H1 (cell line): ENCODE results near the gene PHKA2. TPM values are rescaled to one million over a fixed set of nuclear protein-coding genes. Genes with fewer than 3 reads are reported as not detected.

Experiments
- CTCF ChIA-PET: fragments of 300-600 bp; sonication (Branson Sonifier 250); formaldehyde crosslinking; loops from one replicate; lab custom pipeline; 2021; ENCODE audit not compliant: partially characterized antibody; lab: Charles Lee
- POLR2A ChIA-PET: fragments of 300-600 bp; sonication (Branson Sonifier 250); formaldehyde crosslinking; loops from one replicate; lab custom pipeline; 2021; ENCODE audit warnings: inconsistent platforms; ENCODE audit not compliant: partially characterized antibody; lab: Charles Lee
- DNase-seq, 2 experiments: peaks; one replicate each; pipeline versions ENCODE4 v3.0.0 to v3.0.0-alpha.2; 2010 to 2022; ENCODE audit warnings: low spot score in 2 of 2, low read depth in 1 of 2, mixed read lengths in 1 of 2
- FAIRE-seq: peaks from 2 replicates; lab custom pipeline; 2011; peaks lifted over from hg19 to GRCh38; lab: Jason Lieb, UNC
- H2AFZ ChIP-seq: 2 replicates; pipeline ENCODE4 v1.8.1; 2012; ENCODE audit warnings: low read length, inconsistent platforms
- H2AK5ac ChIP-seq: 2 replicates; pipeline ENCODE4 v1.6.1; 2013; ENCODE audit warnings: low read depth, low read length
- H2BK120ac ChIP-seq: replicated peaks from 2 replicates; pipeline ENCODE3; 2013; ENCODE audit warnings: low read depth, low read length, inconsistent platforms
- H2BK12ac ChIP-seq: 2 replicates; pipeline ENCODE4 v1.6.1; 2013; ENCODE audit warnings: low read depth, low read length
- H2BK15ac ChIP-seq: 2 replicates; pipeline ENCODE4 v1.6.1; 2013; ENCODE audit warnings: low read length
- H2BK20ac ChIP-seq: 2 replicates; pipeline ENCODE4 v1.6.1; 2013; ENCODE audit warnings: low read length
- H2BK5ac ChIP-seq: 2 replicates; pipeline ENCODE4 v1.6.1; 2013; ENCODE audit warnings: low read depth, low read length
- H3K14ac ChIP-seq: 2 replicates; pipeline ENCODE4 v1.6.1; 2013; ENCODE audit warnings: inconsistent platforms; ENCODE audit not compliant: insufficient read length
- H3K18ac ChIP-seq: 2 replicates; pipeline ENCODE4 v1.6.1; 2013; ENCODE audit warnings: low read length; ENCODE audit errors: extremely low read depth
- H3K23ac ChIP-seq: 2 replicates; pipeline ENCODE4 v1.6.1; 2013; ENCODE audit warnings: inconsistent platforms; ENCODE audit not compliant: insufficient read length
- H3K23me2 ChIP-seq: 2 replicates; pipeline ENCODE4 v1.6.1; 2013; ENCODE audit warnings: low read depth, low read length
- H3K27ac ChIP-seq: 2 replicates; pipeline ENCODE4 v1.6.1; 2011; ENCODE audit warnings: low read depth, low read length, inconsistent platforms
- H3K27me3 ChIP-seq, 4 experiments: replicated peaks in 1 of 4; 1 replicate in 1 of 4; 2 replicates in 3 of 4; pipeline versions ENCODE4 v1.6.1 to v1.8.1; 2011 to 2013; ENCODE audit warnings: low read length in 3 of 4, mild to moderate bottlenecking in 3 of 4, inconsistent platforms in 2 of 4, mixed read lengths in 2 of 4, moderate library complexity in 1 of 4; ENCODE audit not compliant: control insufficient read depth in 3 of 4, insufficient read depth in 3 of 4; ENCODE audit errors: extremely low read depth in 1 of 4
- H3K36me3 ChIP-seq, 4 experiments: 2 replicates each; pipeline versions ENCODE4 v1.6.1 to v1.8.1; 2011 to 2013; ENCODE audit warnings: mild to moderate bottlenecking in 4 of 4, low read length in 3 of 4, moderate library complexity in 2 of 4, control low read depth in 1 of 4, inconsistent platforms in 1 of 4; ENCODE audit not compliant: insufficient read depth in 4 of 4, control insufficient read depth in 2 of 4
- H3K4ac ChIP-seq: replicated peaks from 2 replicates; pipeline ENCODE3; 2013; ENCODE audit warnings: low read length, low read depth, mixed read lengths, inconsistent platforms; ENCODE audit not compliant: insufficient read length
- H3K4me1 ChIP-seq, 4 experiments: replicated peaks in 1 of 4; 1 replicate in 1 of 4; 2 replicates in 3 of 4; pipeline versions ENCODE4 v1.6.1 to v1.8.1; 2011 to 2013; ENCODE audit warnings: low read length in 3 of 4, inconsistent platforms in 2 of 4, mixed read lengths in 1 of 4; ENCODE audit not compliant: insufficient read depth in 4 of 4, control insufficient read depth in 3 of 4
- H3K4me2 ChIP-seq, 2 experiments: 2 replicates each; pipeline versions ENCODE4 v1.6.1 to v1.8.1; 2011 to 2013; ENCODE audit warnings: low read depth in 2 of 2, low read length in 2 of 2, control low read depth in 1 of 2, inconsistent platforms in 1 of 2, mild to moderate bottlenecking in 1 of 2; ENCODE audit not compliant: insufficient read depth in 1 of 2
- H3K4me3 ChIP-seq, 4 experiments: fragments of 200-600, 300-600 bp in 1 of 4; sonication (generic), shearing (Covaris generic), sonication (Bioruptor Twin) in 1 of 4; 2 replicates each; pipeline versions ENCODE4 v1.5.1 to v1.8.1; 2011 to 2016; ENCODE audit warnings: low read length in 4 of 4, low read depth in 3 of 4, control low read depth in 2 of 4, inconsistent platforms in 2 of 4, mild to moderate bottlenecking in 2 of 4, mixed read lengths in 1 of 4, moderate library complexity in 1 of 4; ENCODE audit not compliant: insufficient read depth in 2 of 4; ENCODE audit errors: extremely low read depth in 1 of 4
- H3K56ac ChIP-seq: replicated peaks from 2 replicates; pipeline ENCODE3; 2013; ENCODE audit warnings: low read depth, mild to moderate bottlenecking, mixed read lengths, low read length, inconsistent platforms; ENCODE audit not compliant: insufficient read length
- H3K79me1 ChIP-seq: 2 replicates; pipeline ENCODE4 v1.6.1; 2013; ENCODE audit warnings: low read depth, low read length, control low read depth
- H3K79me2 ChIP-seq, 2 experiments: 2 replicates each; pipeline versions ENCODE4 v1.6.1 to v1.8.1; 2012 to 2013; ENCODE audit warnings: low read length in 2 of 2, mild to moderate bottlenecking in 2 of 2, inconsistent platforms in 1 of 2; ENCODE audit not compliant: insufficient read depth in 2 of 2, control insufficient read depth in 1 of 2
- H3K9ac ChIP-seq, 4 experiments: replicated peaks in 1 of 4; 1 replicate in 1 of 4; 2 replicates in 3 of 4; pipeline versions ENCODE4 v1.6.1 to v1.8.1; 2011 to 2013; ENCODE audit warnings: low read depth in 3 of 4, low read length in 3 of 4, control low read depth in 2 of 4, mild to moderate bottlenecking in 2 of 4, moderate library complexity in 2 of 4, inconsistent platforms in 1 of 4; ENCODE audit errors: extremely low read depth in 1 of 4
- H3K9me3 ChIP-seq, 2 experiments: 2 replicates each; pipeline versions ENCODE4 v1.6.1 to v1.8.1; 2012 to 2013; ENCODE audit warnings: mild to moderate bottlenecking in 2 of 2, moderate library complexity in 2 of 2, control low read depth in 1 of 2, inconsistent platforms in 1 of 2, low read depth in 1 of 2, low read length in 1 of 2, mixed read lengths in 1 of 2; ENCODE audit not compliant: insufficient read depth in 2 of 2
- H4K20me1 ChIP-seq, 2 experiments: replicated peaks in 1 of 2; 2 replicates each; pipeline versions ENCODE3 to v1.8.1; 2011 to 2013; ENCODE audit warnings: inconsistent platforms in 2 of 2, low read length in 2 of 2, mild to moderate bottlenecking in 1 of 2; ENCODE audit not compliant: insufficient read depth in 2 of 2, control insufficient read depth in 1 of 2
- H4K5ac ChIP-seq: 2 replicates; pipeline ENCODE4 v1.6.1; 2013; ENCODE audit warnings: low read length, low read depth, mixed read lengths, inconsistent platforms; ENCODE audit not compliant: insufficient read length
- H4K8ac ChIP-seq: 2 replicates; pipeline ENCODE4 v1.8.0; 2013; ENCODE audit warnings: mild to moderate bottlenecking, moderate library complexity, low read length, inconsistent platforms; ENCODE audit not compliant: insufficient read depth; ENCODE audit errors: extremely low read depth
- H4K91ac ChIP-seq: replicated peaks from 2 replicates; pipeline ENCODE3; 2013; ENCODE audit warnings: low read length, mixed read lengths, inconsistent platforms; ENCODE audit not compliant: insufficient read length
- CREB1 ChIP-seq: IDR thresholded peaks from 2 replicates; pipeline ENCODE4 v1.6.1; 2012; ENCODE audit warnings: inconsistent platforms
- WGBS, 2 experiments: shearing (Covaris generic) in 1 of 2; methylation state at CpG; one replicate each; pipeline versions ENCODE4 v1.1.6 to v1.1.7; 2013 to 2015; ENCODE audit warnings: low lambda C conversion rate in 2 of 2, mixed read lengths in 2 of 2, inconsistent platforms in 1 of 2, low coverage in 1 of 2, missing lambda C conversion rate in 1 of 2; ENCODE audit not compliant: insufficient replicate concordance in 2 of 2, insufficient coverage in 1 of 2, insufficient read length in 1 of 2; ENCODE audit errors: extremely low coverage in 1 of 2, missing lambda C conversion rate in 1 of 2; 5-methylcytosine and 5-hydroxymethylcytosine counted together
- polyA plus RNA-seq, 7 experiments: library from polyadenylated mRNA; depleted of rRNA in 3 of 7; stranded (reverse) in 5 of 7; unstranded in 2 of 7; fragments of >200 nt in 5 of 7; fragments of 200-250 nt in 2 of 7; gene quantifications; 1 replicate in 5 of 7; 2 replicates in 1 of 7; 4 replicates in 1 of 7; pipeline versions ENCODE4 v1.2.1 to v1.2.3, GENCODE V29; 2011 to 2013; ENCODE audit warnings: missing spikeins in 2 of 7, mixed read lengths in 2 of 7
- total RNA-seq: library from RNA; stranded (reverse); fragmentation: NEBNext Ultra II Directional; extraction: Animal tissue kit (Norgen Biotek cat#: 25700); gene quantifications from 2 replicates; pipeline ENCODE4 v1.2.1, GENCODE V29; 2021

The PHKA2 gene
- total and polyA plus RNA-seq, 2 of the 8 experiments (the other 6 are each of a cell fraction or from before 2014, with no cell fraction given) = 28.1 to 35.8 TPM

- H2BK5ac ChIP-seq = no peak overlapping the region
- no peak overlapping the region for H2BK15ac ChIP-seq
- H3K23me2 ChIP-seq = no peaks in the 10 kb centered on the region
- no peaks in the 10 kb centered on the region for H3K4me1 ChIP-seq
- ChIA-PET CTCF (interaction anchor here (0.6 kb wide), 1 partner anchor 1170 kb away, joined by 4 read pairs; no protein-coding TSS in a partner anchor), POLR2A (no interaction called here)
- H2AFZ ChIP-seq = no peak overlapping the region
- H3K9me3 ChIP-seq = no peaks in the 10 kb centered on the region
- no peak overlapping the region for H3K56ac ChIP-seq
- H3K23ac ChIP-seq = no peak overlapping the region
- no peaks in the 10 kb centered on the region; a peak in 1 of 8 replicates for H3K36me3 ChIP-seq
- no peak overlapping the region for H4K91ac ChIP-seq
- no peak overlapping the region for H2BK120ac ChIP-seq
- no peak overlapping the region for H3K27ac ChIP-seq
- no peaks in the 10 kb centered on the region for H3K79me2 ChIP-seq
- H4K8ac ChIP-seq = no peak overlapping the region
- H4K5ac ChIP-seq = no peak overlapping the region
- DNase-seq (no peak), FAIRE-seq (no peak)
- no peak overlapping the region for H2BK12ac ChIP-seq
- H3K18ac ChIP-seq = no peak overlapping the region
- no peak overlapping the region for H3K4me2 ChIP-seq
- H3K9ac ChIP-seq = no peak overlapping the region
- H3K4me3 ChIP-seq = no peak overlapping the region
- H3K14ac ChIP-seq = no peak overlapping the region
- no peak overlapping the region for H2AK5ac ChIP-seq
- H3K27me3 ChIP-seq = no peaks in the 10 kb centered on the region
- peaks cover 0 to 2% of the 10 kb centered on the region in 2 experiments for H4K20me1 ChIP-seq
- no peak overlapping the region for H3K4ac ChIP-seq
- no peak overlapping the region for H2BK20ac ChIP-seq
- H3K79me1 ChIP-seq = no peaks in the 10 kb centered on the region
- 85% methylated on average over 2 of the region's 2 CpGs; no CpG with 5 or more reads in 1 of the 2 experiments for WGBS, 2 experiments
- no peak for TF ChIP-seq CREB1
These were observed 22.2 kb downstream of the PHKA2 start for GRCh38 chrX:18961686-18962085.
